Muscle of arm (tissue), 12 donors: ENCODE results near the gene PRODH2. TPM values are rescaled to one million over a fixed set of nuclear protein-coding genes. Genes with fewer than 3 reads are reported as not detected.
"Not testable (repeated sequence)": the region's sequence is repeated elsewhere in the genome, so short reads cannot be mapped to it uniquely, and the experiment has no call there.

Experiments used
- DNase-seq: peaks from one replicate; pipeline ENCODE4 v3.0.0-alpha.2; 2013
- polyA plus RNA-seq, 12 donors: library from polyadenylated mRNA; unstranded; fragments of 120-200 nt; gene quantifications; one replicate each; pipeline ENCODE4 v1.2.1, GENCODE V29; 2013; ENCODE audit not compliant: insufficient read length in 12 of 12

The PRODH2 gene
- polyA plus RNA-seq, 12 donors, result 0.80 TPM; not detected in 11

GRCh38 chr19:35796645-35797542 is 15.8 kb downstream of the PRODH2 start:
- DNase-seq, result no peak

- not testable (repeated sequence) for DNase-seq
Measured at GRCh38 chr19:35795564-35795963, 17.1 kb downstream of the PRODH2 start.

- no peak for DNase-seq
Measured at GRCh38 chr19:35793381-35794165, 19.1 kb downstream of the PRODH2 start.

GRCh38 chr19:35792888-35793287 is 19.8 kb downstream of the PRODH2 start:
- no peak for DNase-seq

GRCh38 chr19:35792312-35792711 is 20.3 kb downstream of the PRODH2 start:
- DNase-seq, result no peak

- DNase-seq, result no peak
Measured at GRCh38 chr19:35791814-35792279, 20.8 kb downstream of the PRODH2 start.

- DNase-seq, result no peak
Measured at GRCh38 chr19:35790981-35791813, 21.4 kb downstream of the PRODH2 start.

GRCh38 chr19:35789978-35790944 is 22.4 kb downstream of the PRODH2 start:
- DNase-seq, result no peak

- DNase-seq, result no peak
Measured at GRCh38 chr19:35789195-35789977, 23.3 kb downstream of the PRODH2 start.

- DNase-seq, result no peak
Measured at GRCh38 chr19:35788205-35788960, 24.3 kb downstream of the PRODH2 start.

- DNase-seq, result no peak
Measured at GRCh38 chr19:35787227-35787799, 25.3 kb downstream of the PRODH2 start.

GRCh38 chr19:35786299-35787160 is 26.1 kb downstream of the PRODH2 start:
- DNase-seq, result no peak

- DNase-seq, result no peak
Measured at GRCh38 chr19:35785339-35785627, 27.4 kb downstream of the PRODH2 start.

GRCh38 chr19:35784503-35785338 is 27.9 kb downstream of the PRODH2 start:
- DNase-seq, result no peak

GRCh38 chr19:35783469-35784434 is 28.9 kb downstream of the PRODH2 start:
- DNase-seq, result no peak

GRCh38 chr19:35782589-35782988 is 30.1 kb downstream of the PRODH2 start:
- no peak for DNase-seq
